ENCODE measurements around the gene PELI1. TPM values are rescaled to one million over a fixed set of nuclear protein-coding genes. Genes with fewer than 3 reads are reported as not detected.

The PELI1 gene, protein sequence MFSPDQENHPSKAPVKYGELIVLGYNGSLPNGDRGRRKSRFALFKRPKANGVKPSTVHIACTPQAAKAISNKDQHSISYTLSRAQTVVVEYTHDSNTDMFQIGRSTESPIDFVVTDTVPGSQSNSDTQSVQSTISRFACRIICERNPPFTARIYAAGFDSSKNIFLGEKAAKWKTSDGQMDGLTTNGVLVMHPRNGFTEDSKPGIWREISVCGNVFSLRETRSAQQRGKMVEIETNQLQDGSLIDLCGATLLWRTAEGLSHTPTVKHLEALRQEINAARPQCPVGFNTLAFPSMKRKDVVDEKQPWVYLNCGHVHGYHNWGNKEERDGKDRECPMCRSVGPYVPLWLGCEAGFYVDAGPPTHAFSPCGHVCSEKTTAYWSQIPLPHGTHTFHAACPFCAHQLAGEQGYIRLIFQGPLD
- total RNA-seq: 100 to 1,000 TPM in 1 of 3 donors, 10 to 100 TPM in 2; 42.3 to 141 (median 65.0) TPM
- total RNA-seq (2013): 52.7 TPM

DNA sequence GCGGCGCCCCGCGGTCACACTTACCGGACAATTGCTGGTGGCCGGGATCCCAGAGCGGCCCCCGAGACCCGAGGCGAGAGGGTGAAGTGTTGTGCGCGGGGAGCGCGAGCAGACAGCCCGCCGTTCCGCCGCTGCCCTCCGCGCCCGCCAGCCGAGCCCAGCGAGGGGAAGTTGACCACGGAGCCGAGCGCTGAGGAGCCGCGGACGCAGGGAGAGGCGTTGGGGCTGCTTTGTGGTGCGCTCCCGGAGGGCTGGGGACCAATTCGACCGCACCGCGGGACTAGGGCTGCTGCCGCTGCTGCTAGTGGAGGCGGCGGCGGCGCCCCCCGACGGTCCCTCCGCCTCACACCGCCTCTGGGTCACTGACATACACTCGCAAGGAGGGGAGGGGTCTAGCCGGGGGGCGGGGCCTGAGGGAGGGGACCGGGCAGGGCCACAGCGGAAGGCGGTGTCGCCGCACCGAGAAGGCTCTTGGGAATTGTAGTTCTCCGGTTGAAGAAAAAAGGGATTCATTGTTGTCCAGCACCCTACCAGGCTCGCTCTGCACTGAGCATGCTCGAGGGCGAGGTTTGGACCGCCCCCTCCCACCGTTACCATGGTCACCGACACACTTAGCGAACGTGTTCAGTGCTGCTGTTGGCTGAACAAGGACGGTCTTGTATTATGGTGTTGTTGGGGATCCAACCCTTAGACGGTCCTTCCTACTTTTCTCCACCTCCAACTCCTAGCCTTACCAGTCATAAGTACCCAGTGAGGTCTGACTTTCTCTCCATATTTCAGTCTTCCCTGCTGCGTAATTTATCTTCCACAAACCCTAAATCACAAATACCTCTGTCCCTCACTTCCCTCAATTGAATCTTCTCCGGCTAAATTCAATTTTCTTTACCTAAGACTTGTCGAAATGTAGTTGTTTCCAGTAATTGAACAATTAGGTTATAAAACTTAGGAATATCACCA, at the start of gene PELI1:
Gene PELI1, minus strand, starts transcription at position 364 of the 957 bp plus-strand sequence. CDS start 36,110 bp downstream, outside the sequence.
- TF ChIP-seq, protein P1, sequence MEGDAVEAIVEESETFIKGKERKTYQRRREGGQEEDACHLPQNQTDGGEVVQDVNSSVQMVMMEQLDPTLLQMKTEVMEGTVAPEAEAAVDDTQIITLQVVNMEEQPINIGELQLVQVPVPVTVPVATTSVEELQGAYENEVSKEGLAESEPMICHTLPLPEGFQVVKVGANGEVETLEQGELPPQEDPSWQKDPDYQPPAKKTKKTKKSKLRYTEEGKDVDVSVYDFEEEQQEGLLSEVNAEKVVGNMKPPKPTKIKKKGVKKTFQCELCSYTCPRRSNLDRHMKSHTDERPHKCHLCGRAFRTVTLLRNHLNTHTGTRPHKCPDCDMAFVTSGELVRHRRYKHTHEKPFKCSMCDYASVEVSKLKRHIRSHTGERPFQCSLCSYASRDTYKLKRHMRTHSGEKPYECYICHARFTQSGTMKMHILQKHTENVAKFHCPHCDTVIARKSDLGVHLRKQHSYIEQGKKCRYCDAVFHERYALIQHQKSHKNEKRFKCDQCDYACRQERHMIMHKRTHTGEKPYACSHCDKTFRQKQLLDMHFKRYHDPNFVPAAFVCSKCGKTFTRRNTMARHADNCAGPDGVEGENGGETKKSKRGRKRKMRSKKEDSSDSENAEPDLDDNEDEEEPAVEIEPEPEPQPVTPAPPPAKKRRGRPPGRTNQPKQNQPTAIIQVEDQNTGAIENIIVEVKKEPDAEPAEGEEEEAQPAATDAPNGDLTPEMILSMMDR (IDR thresholded peaks at IDR 0.05): peak; percentile 36
- H3K9me3 Mint-ChIP-seq: no peaks in the 10 kb centered on the region
- peaks cover 3% of the 10 kb centered on the region for H3K4me1 ChIP-seq (ENCODE audit: control insufficient read depth, insufficient read depth, low read length)
- DNase-seq (peak; percentile 81 to 95), ATAC-seq (peak; percentile 96 to 99 (median 97))
- H3K27me3 Mint-ChIP-seq (ENCODE audit: low read depth in 2 of 2): no peaks in the 10 kb centered on the region
- H3K4me1 Mint-ChIP-seq: peaks cover 21 to 31% of the 10 kb centered on the region in 2 donors
- intact Hi-C loops (cut with micrococcal nuclease): loop anchor here (1.0 to 5.0 kb wide), 3 partner anchors 127 to 556 kb away; partner anchors contain the start of genes MDH1, VPS54 and WDPCP
- H3K4me3 Mint-ChIP-seq: peak within 1 kb of the TSS; percentile 97
- H3K27ac ChIP-seq (ENCODE audit: low read length): peak within 1 kb of the TSS; percentile 85
- no peaks in the 10 kb centered on the region for H3K36me3 ChIP-seq (ENCODE audit: control insufficient read depth, insufficient read depth, low read length)
- H3K9me3 ChIP-seq (ENCODE audit: control insufficient read depth, insufficient read depth, low read length): no peaks in the 10 kb centered on the region
- H3K27ac Mint-ChIP-seq: peak within 1 kb of the TSS; percentile 89 to 95
- peak within 1 kb of the TSS; percentile 77 for H3K4me3 ChIP-seq (ENCODE audit: low read length)
- H3K36me3 Mint-ChIP-seq: no peaks in the 10 kb centered on the region
- 3% methylated on average over 62 of the region's 68 CpGs for WGBS (ENCODE audit: insufficient coverage)
- no peaks in the 10 kb centered on the region for H3K27me3 ChIP-seq (ENCODE audit: control insufficient read depth, insufficient read depth, low read length)

GRCh38 chr2:64193491-64193890, 49.3 kb upstream of the PELI1 start:
- H3K27me3 ChIP-seq (ENCODE audit: control insufficient read depth, insufficient read depth, low read length): no peaks in the 10 kb centered on the region
- Mint-ChIP-seq H3K4me3 (no peak overlapping the region), H3K27ac (no peak overlapping the region), H3K9me3 (no peaks in the 10 kb centered on the region), H3K4me1 (peaks cover 0 to 6% of the 10 kb centered on the region in 2 donors), H3K36me3 (no peaks in the 10 kb centered on the region), H3K27me3 (ENCODE audit: low read depth in 2 of 2) (peaks cover 10 to 16% of the 10 kb centered on the region in 2 donors)
- H3K4me1 ChIP-seq (ENCODE audit: control insufficient read depth, insufficient read depth, low read length): no peaks in the 10 kb centered on the region
- no peaks in the 10 kb centered on the region for H3K36me3 ChIP-seq (ENCODE audit: control insufficient read depth, insufficient read depth, low read length)
- ATAC-seq: no peak
- 84% methylated on average over 2 of the region's 4 CpGs for WGBS (ENCODE audit: insufficient coverage)
- TF ChIP-seq, protein P1 (IDR thresholded peaks at IDR 0.05): no peak
- DNase-seq: no peak
- H3K9me3 ChIP-seq (ENCODE audit: control insufficient read depth, insufficient read depth, low read length): no peaks in the 10 kb centered on the region
- intact Hi-C loops (cut with micrococcal nuclease): no loop called here
- no peak overlapping the region for H3K4me3 ChIP-seq (ENCODE audit: low read length)
- no peak overlapping the region for H3K27ac ChIP-seq (ENCODE audit: low read length)

- H3K4me3 ChIP-seq (ENCODE audit: low read length): no peak overlapping the region
- Mint-ChIP-seq H3K9me3 (no peaks in the 10 kb centered on the region), H3K4me1 (peaks cover 0 to 6% of the 10 kb centered on the region in 2 donors), H3K36me3 (no peaks in the 10 kb centered on the region), H3K4me3 (no peak overlapping the region), H3K27ac (no peak overlapping the region), H3K27me3 (ENCODE audit: low read depth in 2 of 2) (peaks cover 10 to 16% of the 10 kb centered on the region in 2 donors)
- no peak overlapping the region for H3K27ac ChIP-seq (ENCODE audit: low read length)
- no peaks in the 10 kb centered on the region for H3K27me3 ChIP-seq (ENCODE audit: control insufficient read depth, insufficient read depth, low read length)
- 78% methylated on average over 5 of the region's 6 CpGs for WGBS (ENCODE audit: insufficient coverage)
- H3K4me1 ChIP-seq (ENCODE audit: control insufficient read depth, insufficient read depth, low read length): no peaks in the 10 kb centered on the region
- DNase-seq (no peak), ATAC-seq (no peak)
- TF ChIP-seq, protein P1 (IDR thresholded peaks at IDR 0.05): no peak
- no peaks in the 10 kb centered on the region for H3K9me3 ChIP-seq (ENCODE audit: control insufficient read depth, insufficient read depth, low read length)
- intact Hi-C loops (cut with micrococcal nuclease): no loop called here
- no peaks in the 10 kb centered on the region for H3K36me3 ChIP-seq (ENCODE audit: control insufficient read depth, insufficient read depth, low read length)
Measured at GRCh38 chr2:64192664-64193105, 48.5 kb upstream of the PELI1 start.
